Measurements from ENCODE around the gene SPON2. TPM values are rescaled to one million over a fixed set of nuclear protein-coding genes. Genes with fewer than 3 reads are reported as not detected.

Gene SPON2
- total RNA-seq, 6 donors from 2014 or later: 23.2 to 81.3 (median 50.8) TPM

- DNase-seq: peak in 1 of 2 donors; percentile 75
- H3K27me3 ChIP-seq: no peaks in the 10 kb centered on the region
- H3K9me3 ChIP-seq: no peaks in the 10 kb centered on the region
- peak overlapping the region; percentile 13 to 88 (median 78) for H3K27ac ChIP-seq
- 92 to 100% methylated on average over 13 to 29 of the region's 29 CpGs for WGBS, 2 donors
- ATAC-seq (ENCODE audit: low FRiP score in 2 of 2): no peak
- peaks cover 0 to 7% (median 1%) of the 10 kb centered on the region in 4 donors for H3K36me3 ChIP-seq
- H3K4me1 ChIP-seq: peaks cover 33 to 45% (median 39%) of the 10 kb centered on the region in 4 donors
- no peak overlapping the region for H3K4me3 ChIP-seq
- TF ChIP-seq EP300 (IDR thresholded peaks at IDR 0.05) (no peak), CTCF (IDR thresholded peaks at IDR 0.05) (no peak), POLR2AphosphoS5 (IDR thresholded peaks at IDR 0.05) (no peak), POLR2A (IDR thresholded peaks at IDR 0.05) (no peak)
Observed at GRCh38 chr4:1195109-1195671, 22.8 kb upstream of the SPON2 start.

GRCh38 chr4:1194010-1194900 lies 21.9 kb upstream of the SPON2 start:
- WGBS, 2 donors: 84 to 89% methylated on average over 26 to 46 of the region's 52 CpGs
- H3K27ac ChIP-seq: peak overlapping the region; percentile 76 to 88 (median 78)
- peak; percentile 21 to 87 for DNase-seq
- ATAC-seq (ENCODE audit: low FRiP score in 2 of 2): peak; percentile 32
- peaks cover 0 to 7% (median 1%) of the 10 kb centered on the region in 4 donors for H3K36me3 ChIP-seq
- TF ChIP-seq POLR2A (IDR thresholded peaks at IDR 0.05) (no peak), EP300 (IDR thresholded peaks at IDR 0.05) (no peak), CTCF (IDR thresholded peaks at IDR 0.05) (no peak), POLR2AphosphoS5 (IDR thresholded peaks at IDR 0.05) (no peak)
- H3K4me1 ChIP-seq: peaks cover 25 to 36% (median 31%) of the 10 kb centered on the region in 4 donors
- no peaks in the 10 kb centered on the region for H3K27me3 ChIP-seq
- no peaks in the 10 kb centered on the region for H3K9me3 ChIP-seq
- no peak overlapping the region for H3K4me3 ChIP-seq

GRCh38 chr4:1193206-1194009 lies 21.0 kb upstream of the SPON2 start:
- H3K36me3 ChIP-seq: peaks cover 0 to 7% (median 1%) of the 10 kb centered on the region in 4 donors
- DNase-seq (peak in 1 of 2 donors; percentile 45), ATAC-seq (ENCODE audit: low FRiP score in 2 of 2) (peak in 1 of 2 donors; percentile 1)
- 48 to 54% methylated on average over 15 to 18 of the region's 28 CpGs for WGBS, 2 donors
- no peak overlapping the region for H3K4me3 ChIP-seq
- H3K4me1 ChIP-seq: peaks cover 25 to 36% (median 30%) of the 10 kb centered on the region in 4 donors
- no peaks in the 10 kb centered on the region for H3K27me3 ChIP-seq
- no peaks in the 10 kb centered on the region for H3K9me3 ChIP-seq
- H3K27ac ChIP-seq: peak overlapping the region; percentile 76 to 88 (median 78)
- no peak for TF ChIP-seq EP300 (IDR thresholded peaks at IDR 0.05)
- no peak for TF ChIP-seq POLR2A (IDR thresholded peaks at IDR 0.05)
- TF ChIP-seq CTCF (IDR thresholded peaks at IDR 0.05): no peak
- TF ChIP-seq POLR2AphosphoS5 (IDR thresholded peaks at IDR 0.05): no peak

- Histone ChIP-seq H3K9me3 (no peaks in the 10 kb centered on the region), H3K4me1 (peaks cover 25 to 36% (median 30%) of the 10 kb centered on the region in 4 donors), H3K27me3 (no peaks in the 10 kb centered on the region), H3K36me3 (peaks cover 0 to 7% (median 1%) of the 10 kb centered on the region in 4 donors), H3K27ac (peak overlapping the region; percentile 63 to 88 (median 75)), H3K4me3 (no peak overlapping the region)
- ATAC-seq (ENCODE audit: low FRiP score in 2 of 2): peak; percentile 46 to 60
- TF ChIP-seq CTCF (IDR thresholded peaks at IDR 0.05) (no peak), POLR2AphosphoS5 (IDR thresholded peaks at IDR 0.05) (no peak), POLR2A (IDR thresholded peaks at IDR 0.05) (no peak), EP300 (IDR thresholded peaks at IDR 0.05) (no peak)
- 72 to 75% methylated on average over 9 to 13 of the region's 13 CpGs for WGBS, 2 donors
- peak; percentile 20 to 50 for DNase-seq
Observed at GRCh38 chr4:1192493-1193205, 20.3 kb upstream of the SPON2 start.
